HG03575 (cell line): ENCODE data around the gene GPR83.
"Not testable (repeated sequence)": the region's sequence is repeated elsewhere in the genome, so short reads cannot be mapped to it uniquely, and the experiment has no call there.

Source experiments
- ATAC-seq: cut with Tn5 transposase; IDR thresholded peaks from one replicate; pipeline ENCODE4 v1.9.1; 2021; ENCODE audit not compliant: unreplicated experiment, insufficient number of reproducible peaks, low FRiP score; ENCODE audit errors: extremely low read depth

GPR83 gene

GRCh38 chr11:94391937-94392336 is 9.3 kb downstream of the GPR83 start:
- not testable (repeated sequence) for ATAC-seq

DNA sequence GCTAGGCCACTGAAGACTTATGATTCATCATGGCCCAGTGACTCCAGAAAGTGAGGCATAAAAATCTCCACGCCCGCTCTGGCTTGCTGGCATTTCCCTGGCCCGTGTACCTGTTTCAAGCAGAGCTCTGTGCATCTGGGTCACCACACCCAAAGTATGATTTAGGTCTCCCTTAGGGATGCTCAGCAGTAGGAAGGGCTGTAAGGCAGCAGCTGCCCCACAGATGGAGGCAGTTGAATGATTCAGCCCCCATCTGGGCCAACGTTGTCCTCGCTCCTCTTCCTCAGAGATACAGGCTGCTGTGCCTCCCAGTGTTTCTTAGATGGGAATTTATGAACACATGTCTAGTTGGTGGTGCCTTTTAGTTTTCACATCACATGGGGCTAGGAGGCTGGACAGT is 21.6 kb downstream of the GPR83 start:
- no peak for ATAC-seq

DNA sequence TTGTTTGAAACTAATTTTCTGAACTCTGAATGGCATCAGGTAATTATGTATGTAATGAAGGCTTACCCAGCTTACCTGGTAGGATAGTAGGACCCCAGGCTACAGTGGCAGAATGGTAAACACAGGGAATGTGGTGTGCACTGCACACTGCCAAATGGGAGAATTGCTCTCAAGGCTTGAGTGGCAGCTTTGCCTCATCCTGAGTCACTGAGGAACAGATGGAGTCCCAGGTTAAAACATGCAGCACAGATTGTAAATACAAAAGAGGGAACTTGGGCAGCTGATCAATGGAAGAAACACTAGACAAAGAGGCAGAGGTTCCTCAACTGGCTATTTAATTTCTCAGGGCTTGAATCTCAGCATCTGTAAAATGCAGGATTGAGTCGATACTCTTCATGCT is 24.4 kb downstream of the GPR83 start:
- no peak for ATAC-seq

DNA sequence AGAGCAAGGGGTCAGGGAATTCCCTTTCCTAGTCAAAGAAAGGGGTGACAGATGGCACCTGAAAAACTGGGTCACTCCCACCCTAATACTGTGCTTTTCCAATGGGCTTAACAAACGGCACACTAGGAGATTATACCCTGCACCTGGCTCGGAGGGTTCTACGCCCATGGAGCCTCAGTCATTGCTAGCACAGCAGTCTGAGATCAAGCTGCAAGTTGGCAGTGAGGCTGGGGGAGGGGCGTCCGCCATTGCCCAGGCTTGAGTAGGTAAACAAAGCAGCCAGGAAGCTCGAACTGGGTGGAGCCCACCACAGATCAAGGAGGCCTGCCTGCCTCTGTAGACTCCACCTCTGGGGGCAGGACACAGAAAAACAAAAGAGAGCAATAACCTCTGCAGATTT is 30.6 kb downstream of the GPR83 start:
- not testable (repeated sequence) for ATAC-seq

GRCh38 chr11:94350850-94351563 is 50.2 kb downstream of the GPR83 start:
- ATAC-seq, result not testable (repeated sequence)

DNA sequence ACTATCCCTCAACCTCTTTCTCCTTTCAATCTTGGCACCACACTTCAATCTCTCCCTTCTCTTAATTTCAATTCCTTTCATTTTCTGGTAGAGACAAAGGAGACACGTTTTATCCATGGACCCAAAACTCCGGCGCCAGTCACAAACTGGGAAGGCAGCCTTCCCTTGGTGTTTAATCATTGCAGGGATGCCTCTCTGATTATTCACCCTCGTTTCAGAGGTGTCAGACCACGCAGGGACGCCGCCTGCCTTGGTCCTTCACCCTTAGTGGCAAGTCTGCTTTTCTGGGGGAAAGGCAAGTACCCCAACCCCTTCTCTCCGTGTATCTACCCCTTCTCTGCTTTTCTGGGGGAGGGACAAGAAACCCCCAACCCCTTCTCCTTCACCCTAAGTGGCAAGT is 54.9 kb downstream of the GPR83 start:
- not testable (repeated sequence) for ATAC-seq

DNA sequence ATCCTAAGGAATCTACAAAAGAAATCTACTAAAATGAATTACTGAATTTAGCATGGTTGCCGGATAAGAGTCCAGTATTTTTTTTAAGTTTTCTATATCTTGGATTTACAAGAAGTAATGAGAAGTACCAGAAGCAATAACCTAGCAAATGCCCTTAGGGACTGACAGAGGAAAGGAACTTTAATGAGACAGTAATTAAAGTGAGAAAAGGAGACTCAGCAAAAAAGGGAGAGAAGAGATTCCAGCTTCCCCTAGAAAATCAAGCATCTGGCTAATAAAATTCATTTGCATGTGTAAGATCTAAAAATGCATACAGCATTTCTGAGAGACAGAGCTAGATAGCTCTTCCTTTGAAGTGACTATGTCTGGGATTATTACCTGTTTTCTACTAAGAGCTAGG is 57.7 kb downstream of the GPR83 start:
- no peak for ATAC-seq

GRCh38 chr11:94342250-94342649 is 59.0 kb downstream of the GPR83 start:
- no peak for ATAC-seq

- ATAC-seq, result no peak
These were observed 62.6 kb downstream of the GPR83 start for GRCh38 chr11:94338651-94339050.

DNA sequence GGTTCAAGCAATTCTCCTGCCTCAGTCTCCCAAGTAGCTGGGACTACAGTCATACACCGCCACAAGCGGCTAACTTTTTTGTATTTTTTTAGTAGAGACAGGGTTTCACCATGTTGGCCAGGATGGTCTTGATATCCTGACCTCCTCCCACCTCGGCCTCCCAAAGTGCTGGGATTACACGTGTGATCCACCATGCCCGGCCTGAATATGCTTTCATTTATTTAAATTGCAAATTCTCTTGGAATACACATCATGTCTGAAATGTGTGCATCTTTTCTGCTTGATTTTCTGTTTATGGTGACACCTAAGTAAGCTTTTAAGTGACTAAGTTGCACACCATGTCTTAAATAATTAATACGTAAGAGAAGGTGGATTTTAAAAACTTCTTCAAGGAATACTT is 65.2 kb downstream of the GPR83 start:
- ATAC-seq, result no peak

DNA sequence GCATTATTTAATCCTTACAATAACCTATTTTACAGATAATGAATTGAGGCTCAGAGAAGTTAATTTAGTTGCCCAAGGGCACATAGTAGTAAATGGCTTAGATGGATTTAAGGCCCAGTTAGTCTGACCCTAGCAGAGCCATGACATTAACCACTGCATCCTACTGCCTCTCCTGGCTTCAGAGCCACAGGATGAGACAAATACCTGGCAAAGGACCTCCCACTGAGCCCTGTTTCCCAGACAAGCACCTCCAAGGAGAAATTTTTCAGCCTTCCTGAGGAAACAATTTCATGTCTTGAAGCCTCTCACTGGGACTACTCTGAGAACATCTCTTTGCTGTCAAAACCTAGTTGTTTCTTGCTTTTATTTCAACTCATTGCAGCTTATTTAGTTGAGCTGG is 68.4 kb downstream of the GPR83 start:
- ATAC-seq, result no peak

GRCh38 chr11:94330789-94331188 is 70.4 kb downstream of the GPR83 start:
- ATAC-seq, result no peak

GRCh38 chr11:94329501-94329900 is 71.7 kb downstream of the GPR83 start:
- no peak for ATAC-seq

DNA sequence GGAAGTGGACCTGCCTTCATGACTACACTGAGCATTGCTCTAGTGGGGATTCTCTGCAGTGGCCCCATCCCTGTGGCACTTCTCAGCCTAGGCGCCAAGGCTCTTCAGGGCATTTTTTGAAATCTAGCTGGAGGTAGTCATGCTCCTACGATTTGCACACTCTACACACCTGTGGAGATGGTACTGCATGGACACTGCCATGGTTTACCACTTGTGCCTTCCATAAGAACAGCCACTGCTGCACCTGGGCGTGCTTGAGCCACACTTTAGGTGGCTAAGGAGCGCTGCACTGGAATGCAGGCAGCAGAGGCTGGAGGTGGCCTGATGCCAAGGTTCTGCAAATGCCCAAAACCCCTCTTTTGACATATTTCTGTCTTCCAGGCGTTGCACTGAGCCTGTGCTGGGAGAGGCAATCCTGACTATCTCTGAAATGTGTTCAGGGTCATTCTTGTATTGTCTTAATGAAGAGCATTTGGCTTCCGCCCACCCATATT is 72.6 kb downstream of the GPR83 start:
- ATAC-seq, result no peak
